Measurements from ENCODE around the gene DMRTA2.

DMRTA2 gene

GRCh38 chr1:50419907-50420677 is 3.2 kb downstream of the DMRTA2 start:
- no peak overlapping the region for H3K4me3 ChIP-seq (ENCODE audit: low read depth, low read length)
- no peak for TF ChIP-seq MAX (IDR thresholded peaks at IDR 0.05; ENCODE audit: low read depth, low read length)
- no peak for TF ChIP-seq MYC (IDR thresholded peaks at IDR 0.05; ENCODE audit: low read depth, low read length)
- TF ChIP-seq CTCF (IDR thresholded peaks at IDR 0.05; ENCODE audit: low read depth, low read length) = no peak
- no peak for TF ChIP-seq POLR2A (IDR thresholded peaks at IDR 0.05; ENCODE audit: extremely low read depth, insufficient read length)
- DNase-seq (ENCODE audit: low read depth) = no peak

DNA sequence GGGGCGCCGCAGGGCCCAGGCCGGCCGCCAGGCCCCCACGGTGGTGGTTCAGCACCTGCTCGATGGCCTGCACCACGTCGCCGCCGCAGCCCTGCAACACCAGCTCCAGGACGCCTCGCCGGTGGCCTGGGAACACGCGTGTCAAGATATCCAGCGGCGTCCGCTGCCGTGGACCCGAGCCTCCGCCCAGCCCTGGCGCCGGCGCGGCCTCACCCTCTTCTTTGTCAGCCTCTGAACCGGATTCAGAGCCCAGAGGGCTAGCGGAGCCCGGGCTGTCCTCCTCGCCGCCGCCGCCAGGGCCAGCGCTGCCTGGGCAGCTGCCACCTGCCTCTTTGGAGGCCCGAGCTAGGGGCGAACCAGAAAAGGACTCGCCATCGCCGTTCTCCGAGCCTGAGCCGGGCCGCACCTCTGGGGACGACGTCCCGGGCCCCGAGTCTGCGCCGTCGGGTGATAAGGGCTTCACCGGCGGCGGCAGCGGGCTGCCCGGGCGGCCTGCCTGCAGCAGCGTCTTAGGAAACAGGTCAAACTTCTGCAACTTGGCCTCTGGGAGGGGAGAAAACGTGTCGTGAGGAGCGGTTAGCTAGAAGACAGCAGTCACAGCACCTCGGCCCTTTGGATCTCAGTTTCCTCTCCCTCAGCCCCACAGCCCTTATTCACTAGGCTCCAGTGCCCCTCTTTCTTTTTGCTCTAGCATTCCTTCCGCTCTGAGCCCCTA is 3.9 kb downstream of the DMRTA2 start:
- no peak for DNase-seq (ENCODE audit: low read depth)
- H3K4me3 ChIP-seq (ENCODE audit: low read depth, low read length) = no peak overlapping the region
- TF ChIP-seq POLR2A (IDR thresholded peaks at IDR 0.05; ENCODE audit: extremely low read depth, insufficient read length) = no peak
- TF ChIP-seq MAX (IDR thresholded peaks at IDR 0.05; ENCODE audit: low read depth, low read length) = no peak
- TF ChIP-seq MYC (IDR thresholded peaks at IDR 0.05; ENCODE audit: low read depth, low read length) = no peak
- no peak for TF ChIP-seq CTCF (IDR thresholded peaks at IDR 0.05; ENCODE audit: low read depth, low read length)

GRCh38 chr1:50418600-50419109 is 4.6 kb downstream of the DMRTA2 start:
- H3K4me3 ChIP-seq (ENCODE audit: low read depth, low read length) = no peak overlapping the region
- DNase-seq (ENCODE audit: low read depth) = no peak
- TF ChIP-seq MAX (IDR thresholded peaks at IDR 0.05; ENCODE audit: low read depth, low read length) (no peak), POLR2A (IDR thresholded peaks at IDR 0.05; ENCODE audit: extremely low read depth, insufficient read length) (no peak), CTCF (IDR thresholded peaks at IDR 0.05; ENCODE audit: low read depth, low read length) (no peak), MYC (IDR thresholded peaks at IDR 0.05; ENCODE audit: low read depth, low read length) (no peak)

DNA sequence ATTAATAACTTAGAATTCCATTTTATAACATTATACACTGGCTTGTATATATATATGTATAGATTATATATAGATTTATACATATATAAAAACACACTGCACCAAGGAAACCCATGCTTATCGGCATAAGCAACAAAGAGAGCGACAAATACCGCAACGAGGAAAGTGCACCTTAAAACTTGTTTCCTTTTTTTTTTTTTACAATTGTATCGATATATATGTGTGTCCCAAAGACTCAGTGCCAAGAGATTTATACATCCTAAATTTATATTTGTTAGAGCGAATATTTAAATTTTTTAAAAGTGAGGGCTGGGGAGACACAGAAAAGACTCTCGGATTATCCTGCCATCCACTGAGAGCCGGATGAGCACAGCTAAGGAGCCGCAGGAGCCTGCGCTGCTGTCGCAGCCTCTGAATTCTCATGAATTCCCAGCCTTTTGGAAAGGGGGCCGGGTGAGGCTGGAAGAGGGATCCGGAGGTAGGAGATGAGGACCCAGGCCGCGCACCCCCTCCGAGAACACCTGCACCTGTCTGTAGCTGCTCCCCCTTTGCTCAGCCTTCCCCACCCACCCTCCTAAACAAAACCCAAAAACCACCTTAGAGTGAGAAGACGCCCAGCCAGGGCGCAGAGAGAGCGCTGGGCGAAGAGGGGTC is 5.2 kb downstream of the DMRTA2 start:
- H3K4me3 ChIP-seq (ENCODE audit: low read depth, low read length) = no peak overlapping the region
- no peak for DNase-seq (ENCODE audit: low read depth)
- no peak for TF ChIP-seq POLR2A (IDR thresholded peaks at IDR 0.05; ENCODE audit: extremely low read depth, insufficient read length)
- TF ChIP-seq MAX (IDR thresholded peaks at IDR 0.05; ENCODE audit: low read depth, low read length) = no peak
- TF ChIP-seq CTCF (IDR thresholded peaks at IDR 0.05; ENCODE audit: low read depth, low read length) = no peak
- TF ChIP-seq MYC (IDR thresholded peaks at IDR 0.05; ENCODE audit: low read depth, low read length) = no peak

DNA sequence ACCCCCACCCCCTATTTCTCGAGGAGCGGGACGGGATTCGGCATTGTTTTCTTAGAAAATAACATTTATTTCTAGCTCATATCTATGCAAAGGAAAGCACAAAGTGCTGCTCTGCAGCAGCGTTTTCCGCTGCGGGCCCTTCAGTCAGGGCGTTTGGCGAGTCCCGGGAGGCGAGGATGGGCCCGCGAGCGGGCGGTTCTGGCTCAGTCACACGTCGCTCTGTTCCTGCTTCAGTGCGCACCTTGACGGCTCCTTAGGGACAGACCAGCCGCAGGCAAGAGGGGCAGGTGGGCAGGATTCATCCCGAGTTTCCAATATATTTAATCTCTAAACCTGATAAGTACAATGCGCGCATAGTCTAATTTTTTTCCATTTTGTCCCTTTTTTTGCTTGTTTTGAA is 5.7 kb downstream of the DMRTA2 start:
- DNase-seq (ENCODE audit: low read depth) = no peak
- no peak for TF ChIP-seq MAX (IDR thresholded peaks at IDR 0.05; ENCODE audit: low read depth, low read length)
- no peak for TF ChIP-seq MYC (IDR thresholded peaks at IDR 0.05; ENCODE audit: low read depth, low read length)
- no peak for TF ChIP-seq CTCF (IDR thresholded peaks at IDR 0.05; ENCODE audit: low read depth, low read length)
- no peak for TF ChIP-seq POLR2A (IDR thresholded peaks at IDR 0.05; ENCODE audit: extremely low read depth, insufficient read length)
- no peak overlapping the region for H3K4me3 ChIP-seq (ENCODE audit: low read depth, low read length)

Data from NB4 (cell line).